ENCODE results near the gene MAP7D2. TPM values are rescaled to one million over a fixed set of nuclear protein-coding genes. Genes with fewer than 3 reads are reported as not detected.
"Not testable (repeated sequence)": the region's sequence is repeated elsewhere in the genome, so short reads cannot be mapped to it uniquely, and the experiment has no call there.

Gene MAP7D2
- polyA plus RNA-seq: 4.1 TPM
- long read RNA-seq, donor 1: 0 reads
- long read RNA-seq, donor 2: 0 reads
- long read RNA-seq, donor 3: 0 reads
- long read RNA-seq, donor 4, partial matches to known transcripts: 0 of 1 reads
- long read RNA-seq, donor 4, other reads (novel, unspliced or antisense): 0 of 1 reads
- long read RNA-seq, donor 5: 0 reads
- long read RNA-seq, donor 6: 0 reads
- long read RNA-seq, donor 7: 0 reads
- long read RNA-seq, donor 8: 0 reads
- long read RNA-seq, donor 9: 0 reads
- long read RNA-seq, donor 10: 0 reads
- long read RNA-seq, donor 11, partial matches to known transcripts: 0 of 1 reads
- long read RNA-seq, donor 11, other reads (novel, unspliced or antisense): 0 of 1 reads

DNA sequence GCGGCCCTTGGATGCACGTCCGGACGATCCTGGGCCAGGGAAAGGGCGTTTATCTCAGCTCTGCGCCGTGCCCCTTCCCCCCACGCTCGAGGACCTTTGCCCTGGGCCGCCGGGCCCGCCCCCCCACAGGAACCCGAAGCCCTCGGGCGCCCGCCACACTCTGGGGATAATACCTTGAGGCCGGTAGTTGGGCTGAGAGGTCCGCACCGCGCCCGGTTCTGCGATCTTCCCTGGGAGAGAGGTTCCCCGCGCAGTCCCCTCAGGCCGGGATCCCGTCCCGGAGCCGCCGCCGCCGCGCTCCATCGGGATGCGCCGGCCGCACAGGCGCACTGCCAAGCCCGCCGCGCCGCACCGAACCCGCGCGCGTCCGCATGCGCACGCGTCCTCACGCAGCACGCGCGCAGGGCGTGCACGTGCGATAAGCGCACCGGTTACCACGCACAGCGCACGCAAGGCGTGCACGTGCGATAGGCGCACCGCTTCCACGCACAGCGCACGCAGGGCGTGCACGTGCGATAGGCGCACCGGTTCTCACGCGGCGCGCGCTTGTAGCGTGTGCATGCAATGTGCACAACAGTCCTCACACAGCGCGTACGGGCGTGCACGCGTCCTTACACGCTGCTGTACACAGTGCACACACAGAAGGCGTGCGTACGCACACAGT lies at the start of gene MAP7D2:
Gene MAP7D2 (minus strand): TSS at position 331 of the 664 bp plus-strand sequence. CDS start 28 bp downstream, at position 303.
- no CpG with 5 or more reads among the region's 91 CpGs for WGBS (ENCODE audit: insufficient coverage, low lambda C conversion rate)
- peak within 1 kb of the TSS; percentile 32 for H3K4me3 ChIP-seq (ENCODE audit: low read length)
- H3K9me3 ChIP-seq (ENCODE audit: control insufficient read depth, low read depth, low read length): peaks cover 3% of the 10 kb centered on the region
- no peaks in the 10 kb centered on the region for H3K36me3 ChIP-seq (ENCODE audit: control insufficient read depth, insufficient read depth, low read length)
- H3K4me1 ChIP-seq (ENCODE audit: control insufficient read depth, insufficient read depth, low read length): peaks cover 2% of the 10 kb centered on the region
- H3K27me3 ChIP-seq (ENCODE audit: control insufficient read depth, insufficient read depth, low read length): peaks cover 19% of the 10 kb centered on the region
- H3K27ac ChIP-seq (ENCODE audit: low read length): no peak within 1 kb of the TSS
- DNase-seq: peak; percentile 16 to 33

DNA sequence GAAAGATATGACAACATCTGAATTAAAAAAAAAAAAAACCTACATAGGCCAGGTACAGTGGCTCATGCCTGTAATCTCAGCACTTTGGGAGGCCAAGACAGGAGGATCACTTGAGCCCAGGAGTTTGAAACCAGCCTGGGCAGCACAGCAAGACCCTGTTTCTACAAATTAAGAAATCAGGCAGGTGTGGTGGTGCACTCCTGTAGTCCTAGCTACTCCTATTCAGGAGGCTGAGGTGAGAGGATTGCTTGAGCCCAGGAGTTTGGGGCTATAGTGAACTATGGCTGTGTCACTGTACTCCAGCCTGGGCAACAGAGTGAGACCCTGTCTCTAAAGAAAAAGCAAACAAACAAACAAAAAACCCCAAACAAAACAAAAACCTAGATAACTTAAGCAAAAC lies 45.8 kb upstream of the MAP7D2 start:
- H3K9me3 ChIP-seq (ENCODE audit: control insufficient read depth, low read depth, low read length); H3K27ac ChIP-seq (ENCODE audit: low read length); H3K27me3 ChIP-seq (ENCODE audit: control insufficient read depth, insufficient read depth, low read length); DNase-seq; H3K4me3 ChIP-seq (ENCODE audit: low read length); H3K4me1 ChIP-seq (ENCODE audit: control insufficient read depth, insufficient read depth, low read length): not testable (repeated sequence)
- H3K36me3 ChIP-seq (ENCODE audit: control insufficient read depth, insufficient read depth, low read length): peaks cover 23% of the 10 kb centered on the region

DNA sequence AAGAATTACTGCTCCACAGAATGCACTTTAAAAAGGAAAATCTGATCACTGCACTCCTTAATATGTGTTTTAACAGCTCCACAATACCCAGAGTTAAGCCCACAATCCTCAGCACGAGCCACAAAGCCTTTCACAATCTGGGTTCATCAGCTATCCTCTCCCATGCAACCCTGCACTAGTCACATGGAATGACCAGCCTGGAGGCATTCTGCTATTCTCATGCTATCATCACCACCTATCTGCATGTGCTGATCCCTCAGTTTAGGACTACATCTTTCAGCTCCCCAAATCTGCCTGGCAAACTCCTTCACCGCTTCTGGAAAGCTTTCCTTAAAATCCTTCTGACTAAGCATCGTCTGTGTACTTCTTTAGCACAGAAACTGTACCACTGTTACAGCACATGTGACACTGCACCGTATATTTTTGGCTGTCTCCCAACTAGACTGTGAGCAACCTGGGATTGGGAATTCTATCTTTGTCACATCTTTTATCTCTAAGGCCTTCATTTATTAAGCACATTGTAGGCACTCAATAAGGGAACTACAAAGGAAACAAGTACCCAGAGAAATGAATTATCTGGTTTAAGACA lies 43.2 kb upstream of the MAP7D2 start:
- no CpG with 5 or more reads among the region's 4 CpGs for WGBS (ENCODE audit: insufficient coverage, low lambda C conversion rate)
- Histone ChIP-seq H3K4me3 (ENCODE audit: low read length) (no peak overlapping the region), H3K27me3 (ENCODE audit: control insufficient read depth, insufficient read depth, low read length) (no peaks in the 10 kb centered on the region), H3K27ac (ENCODE audit: low read length) (no peak overlapping the region), H3K9me3 (ENCODE audit: control insufficient read depth, low read depth, low read length) (no peaks in the 10 kb centered on the region), H3K4me1 (ENCODE audit: control insufficient read depth, insufficient read depth, low read length) (no peaks in the 10 kb centered on the region), H3K36me3 (ENCODE audit: control insufficient read depth, insufficient read depth, low read length) (peaks cover 27% of the 10 kb centered on the region)
- DNase-seq: no peak

DNA sequence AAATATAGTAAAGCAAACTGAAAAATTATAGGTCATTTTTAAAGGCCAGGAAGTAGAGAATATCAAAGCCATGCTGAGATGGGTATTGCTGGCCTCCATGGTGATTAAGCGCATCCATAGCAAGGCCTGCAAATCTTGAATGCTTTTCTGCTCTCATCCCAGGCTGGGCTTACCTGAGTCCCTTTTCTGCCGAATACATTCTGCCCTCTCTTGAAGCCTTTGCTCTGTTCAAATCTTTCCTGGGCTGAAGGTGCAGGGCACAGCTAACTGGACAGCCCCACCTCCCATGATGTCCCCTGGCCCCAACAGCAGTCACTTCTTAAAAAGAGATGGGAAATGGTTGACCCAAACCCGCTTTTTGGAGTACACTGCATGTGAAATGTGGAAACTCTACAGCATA lies 35.0 kb upstream of the MAP7D2 start:
- Histone ChIP-seq H3K4me1 (ENCODE audit: control insufficient read depth, insufficient read depth, low read length) (no peaks in the 10 kb centered on the region), H3K27ac (ENCODE audit: low read length) (no peak overlapping the region), H3K36me3 (ENCODE audit: control insufficient read depth, insufficient read depth, low read length) (peaks cover 16% of the 10 kb centered on the region), H3K9me3 (ENCODE audit: control insufficient read depth, low read depth, low read length) (no peaks in the 10 kb centered on the region), H3K4me3 (ENCODE audit: low read length) (no peak overlapping the region), H3K27me3 (ENCODE audit: control insufficient read depth, insufficient read depth, low read length) (no peaks in the 10 kb centered on the region)
- no peak for DNase-seq
- WGBS (ENCODE audit: insufficient coverage, low lambda C conversion rate): no CpG with 5 or more reads among the region's 3 CpGs

DNA sequence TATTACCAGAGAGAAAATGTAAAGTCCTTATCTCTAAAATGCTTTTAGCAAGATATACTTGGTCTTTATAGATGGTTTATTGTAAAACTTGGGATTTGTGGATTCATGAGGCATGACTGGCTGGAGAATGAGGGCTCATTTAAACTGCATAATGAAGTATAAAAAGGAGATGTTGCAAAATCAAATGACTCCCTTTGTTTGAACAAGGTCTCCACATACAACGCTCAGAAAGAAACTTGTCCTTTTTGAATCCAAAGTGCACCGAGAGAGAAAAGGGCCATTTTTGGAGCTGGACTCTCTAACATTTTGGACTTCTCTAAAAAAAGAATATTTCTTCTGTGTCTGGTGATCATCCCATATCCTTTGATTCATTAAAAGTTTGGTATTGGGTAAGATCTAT lies 32.6 kb upstream of the MAP7D2 start:
- Histone ChIP-seq H3K27me3 (ENCODE audit: control insufficient read depth, insufficient read depth, low read length) (no peaks in the 10 kb centered on the region), H3K4me1 (ENCODE audit: control insufficient read depth, insufficient read depth, low read length) (no peaks in the 10 kb centered on the region), H3K27ac (ENCODE audit: low read length) (no peak overlapping the region), H3K9me3 (ENCODE audit: control insufficient read depth, low read depth, low read length) (no peaks in the 10 kb centered on the region), H3K36me3 (ENCODE audit: control insufficient read depth, insufficient read depth, low read length) (peaks cover 9% of the 10 kb centered on the region), H3K4me3 (ENCODE audit: low read length) (no peak overlapping the region)
- no CpG with 5 or more reads among the region's 2 CpGs for WGBS (ENCODE audit: insufficient coverage, low lambda C conversion rate)
- DNase-seq: no peak

DNA sequence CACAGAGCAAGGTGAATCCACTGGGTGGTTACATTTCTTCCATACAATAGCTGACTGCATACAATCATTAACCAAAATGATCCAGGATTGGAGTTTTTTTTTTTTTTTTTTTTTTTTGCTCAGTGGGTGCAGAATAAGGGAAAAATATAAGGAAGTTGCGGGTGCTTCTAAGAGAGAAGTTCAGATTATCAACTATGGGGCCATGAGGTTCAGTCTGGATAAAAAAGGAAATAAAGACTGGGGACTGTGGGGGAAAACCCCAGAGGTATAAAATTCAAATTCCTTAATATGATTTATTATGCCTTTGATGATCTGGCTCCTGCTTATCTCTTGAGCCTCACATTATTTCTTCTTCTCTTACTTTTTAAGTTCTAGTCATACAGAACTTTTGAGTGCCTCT lies 30.9 kb upstream of the MAP7D2 start:
- Histone ChIP-seq H3K27me3 (ENCODE audit: control insufficient read depth, insufficient read depth, low read length) (no peaks in the 10 kb centered on the region), H3K27ac (ENCODE audit: low read length) (no peak overlapping the region), H3K9me3 (ENCODE audit: control insufficient read depth, low read depth, low read length) (no peaks in the 10 kb centered on the region), H3K36me3 (ENCODE audit: control insufficient read depth, insufficient read depth, low read length) (peaks cover 7% of the 10 kb centered on the region), H3K4me3 (ENCODE audit: low read length) (no peak overlapping the region), H3K4me1 (ENCODE audit: control insufficient read depth, insufficient read depth, low read length) (no peaks in the 10 kb centered on the region)
- no peak for DNase-seq
- no CpG with 5 or more reads among the region's 1 CpG for WGBS (ENCODE audit: insufficient coverage, low lambda C conversion rate)

DNA sequence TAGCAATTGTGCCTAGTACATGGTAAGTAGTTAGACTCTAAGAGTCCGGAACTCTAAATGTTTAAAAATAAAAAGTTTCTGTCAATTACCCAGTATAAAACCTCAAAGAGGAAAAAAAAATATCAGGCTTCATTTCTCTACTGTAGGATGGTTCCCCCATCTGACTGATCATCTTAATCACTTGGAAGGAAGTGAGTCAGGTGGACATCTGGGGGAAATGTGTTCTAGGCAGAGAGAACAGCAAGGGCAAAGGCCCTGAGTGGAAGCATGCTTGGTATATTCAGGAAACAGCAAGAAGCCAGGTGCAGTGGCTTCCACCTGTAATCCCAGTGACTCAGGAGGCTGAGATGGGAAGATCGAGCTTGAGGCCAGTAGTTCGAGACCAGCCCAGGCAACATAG lies 27.8 kb upstream of the MAP7D2 start:
- no peak for DNase-seq
- no peaks in the 10 kb centered on the region for H3K27me3 ChIP-seq (ENCODE audit: control insufficient read depth, insufficient read depth, low read length)
- no peaks in the 10 kb centered on the region for H3K4me1 ChIP-seq (ENCODE audit: control insufficient read depth, insufficient read depth, low read length)
- no peaks in the 10 kb centered on the region for H3K36me3 ChIP-seq (ENCODE audit: control insufficient read depth, insufficient read depth, low read length)
- no peak overlapping the region for H3K27ac ChIP-seq (ENCODE audit: low read length)
- WGBS (ENCODE audit: insufficient coverage, low lambda C conversion rate): no CpG with 5 or more reads among the region's 3 CpGs
- H3K9me3 ChIP-seq (ENCODE audit: control insufficient read depth, low read depth, low read length): no peaks in the 10 kb centered on the region
- no peak overlapping the region for H3K4me3 ChIP-seq (ENCODE audit: low read length)

DNA sequence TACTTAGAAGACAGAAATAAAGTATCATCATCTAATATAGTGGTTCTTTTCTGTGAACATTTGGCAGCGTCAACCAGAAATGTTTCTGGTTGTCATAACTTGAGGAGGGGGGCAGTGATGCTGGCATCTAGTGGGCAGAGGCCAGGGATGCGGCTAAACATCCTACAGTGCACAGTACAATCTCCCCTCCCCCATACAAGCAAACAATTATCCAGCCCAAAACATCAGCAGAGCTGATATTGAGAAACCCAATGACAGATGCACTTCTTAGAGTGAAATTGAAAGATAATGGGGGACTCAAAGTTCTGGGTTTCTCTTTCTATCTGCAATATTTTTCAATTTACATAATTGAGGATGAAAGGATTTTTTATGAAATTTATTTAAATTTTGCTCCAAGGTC lies 26.9 kb upstream of the MAP7D2 start:
- no peak for DNase-seq
- H3K27me3 ChIP-seq (ENCODE audit: control insufficient read depth, insufficient read depth, low read length): no peaks in the 10 kb centered on the region
- no peak overlapping the region for H3K27ac ChIP-seq (ENCODE audit: low read length)
- H3K4me3 ChIP-seq (ENCODE audit: low read length): no peak overlapping the region
- WGBS (ENCODE audit: insufficient coverage, low lambda C conversion rate): no CpG with 5 or more reads among the region's 2 CpGs
- H3K9me3 ChIP-seq (ENCODE audit: control insufficient read depth, low read depth, low read length): no peaks in the 10 kb centered on the region
- peaks cover 6% of the 10 kb centered on the region for H3K4me1 ChIP-seq (ENCODE audit: control insufficient read depth, insufficient read depth, low read length)
- peaks cover 2% of the 10 kb centered on the region for H3K36me3 ChIP-seq (ENCODE audit: control insufficient read depth, insufficient read depth, low read length)

DNA sequence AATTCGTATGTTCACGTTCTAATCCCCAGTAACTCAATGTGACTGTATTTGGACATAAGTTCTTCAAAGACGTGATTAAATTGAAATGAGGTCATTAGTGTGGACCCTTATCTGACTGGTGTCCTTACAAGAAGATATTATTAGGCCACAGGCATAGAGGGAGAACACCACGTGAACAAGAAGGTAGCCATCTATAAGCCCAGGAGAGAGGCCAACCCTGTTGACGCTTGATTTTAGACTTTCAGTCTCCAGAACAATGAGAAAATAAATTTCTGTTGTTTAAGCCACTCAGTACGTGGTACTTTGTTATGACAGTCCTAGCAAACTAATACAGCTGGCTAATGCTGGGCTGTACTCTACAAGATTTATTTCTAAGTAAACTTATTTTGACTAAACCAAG lies 26.4 kb upstream of the MAP7D2 start:
- Histone ChIP-seq H3K4me3 (ENCODE audit: low read length) (no peak overlapping the region), H3K27me3 (ENCODE audit: control insufficient read depth, insufficient read depth, low read length) (no peaks in the 10 kb centered on the region), H3K9me3 (ENCODE audit: control insufficient read depth, low read depth, low read length) (no peaks in the 10 kb centered on the region), H3K4me1 (ENCODE audit: control insufficient read depth, insufficient read depth, low read length) (peaks cover 6% of the 10 kb centered on the region), H3K36me3 (ENCODE audit: control insufficient read depth, insufficient read depth, low read length) (peaks cover 5% of the 10 kb centered on the region), H3K27ac (ENCODE audit: low read length) (no peak overlapping the region)
- no peak for DNase-seq
- no CpG with 5 or more reads among the region's 6 CpGs for WGBS (ENCODE audit: insufficient coverage, low lambda C conversion rate)

DNA sequence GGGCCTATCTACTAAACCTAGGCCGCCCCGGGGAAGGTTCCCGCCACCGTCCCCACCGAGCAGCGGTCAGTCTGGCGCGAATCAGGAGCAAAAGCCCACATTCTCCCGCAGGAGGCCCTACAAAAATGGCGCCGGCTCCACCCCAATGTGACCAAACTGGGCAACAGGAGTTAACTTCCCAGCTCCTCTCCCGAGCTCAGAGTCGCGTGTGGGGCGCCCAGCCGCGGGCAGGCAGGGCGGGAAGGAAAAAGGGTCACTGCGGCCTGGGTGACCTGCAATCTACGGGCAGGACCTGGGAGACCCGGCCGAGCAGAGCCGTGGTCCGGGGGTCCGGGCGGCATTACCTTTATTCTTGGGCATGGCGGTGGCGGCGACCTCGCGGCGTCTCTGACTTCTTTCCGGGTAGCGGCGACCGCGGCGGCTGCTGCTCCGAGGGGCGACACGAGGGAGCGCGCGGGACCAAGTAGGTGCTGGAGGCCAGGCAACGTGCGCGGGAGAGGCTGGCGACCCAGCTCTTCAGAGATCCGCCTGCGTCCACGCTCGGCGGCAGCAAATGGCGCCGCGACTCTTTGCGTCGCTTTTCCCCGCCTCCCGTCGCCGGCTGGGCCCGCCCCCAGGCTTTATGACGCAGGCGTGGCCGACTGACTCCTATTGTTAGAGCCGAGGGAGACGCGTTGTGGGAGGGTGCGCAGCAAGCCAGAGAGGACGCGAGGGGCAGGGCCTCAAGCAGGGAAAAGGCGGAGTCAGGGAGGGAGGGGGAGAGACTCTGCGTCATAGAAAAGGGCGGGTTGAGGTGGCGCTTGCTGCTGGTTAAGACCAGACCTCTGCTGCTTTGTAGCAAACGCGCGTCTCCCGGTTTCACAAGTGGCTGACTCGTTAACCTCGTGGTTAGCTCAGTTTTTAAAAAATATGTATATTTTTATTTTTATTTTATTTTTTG lies 24.8 kb upstream of the MAP7D2 start, which contains the start of gene EIF1AX:
Gene EIF1AX (minus strand): TSS at position 558 of the 940 bp plus-strand sequence. CDS start 198 bp downstream, at position 360.
- no peaks in the 10 kb centered on the region for H3K9me3 ChIP-seq (ENCODE audit: control insufficient read depth, low read depth, low read length)
- WGBS (ENCODE audit: insufficient coverage, low lambda C conversion rate): no CpG with 5 or more reads among the region's 82 CpGs
- peaks cover 6% of the 10 kb centered on the region for H3K4me1 ChIP-seq (ENCODE audit: control insufficient read depth, insufficient read depth, low read length)
- no peaks in the 10 kb centered on the region for H3K27me3 ChIP-seq (ENCODE audit: control insufficient read depth, insufficient read depth, low read length)
- peak within 1 kb of the TSS; percentile 91 for H3K4me3 ChIP-seq (ENCODE audit: low read length)
- DNase-seq: peak; percentile 98 to 100
- peaks cover 7% of the 10 kb centered on the region for H3K36me3 ChIP-seq (ENCODE audit: control insufficient read depth, insufficient read depth, low read length)
- peak within 1 kb of the TSS; percentile 82 for H3K27ac ChIP-seq (ENCODE audit: low read length)
